Measurements from ENCODE around the gene FAM118B.

FAM118B gene

DNA sequence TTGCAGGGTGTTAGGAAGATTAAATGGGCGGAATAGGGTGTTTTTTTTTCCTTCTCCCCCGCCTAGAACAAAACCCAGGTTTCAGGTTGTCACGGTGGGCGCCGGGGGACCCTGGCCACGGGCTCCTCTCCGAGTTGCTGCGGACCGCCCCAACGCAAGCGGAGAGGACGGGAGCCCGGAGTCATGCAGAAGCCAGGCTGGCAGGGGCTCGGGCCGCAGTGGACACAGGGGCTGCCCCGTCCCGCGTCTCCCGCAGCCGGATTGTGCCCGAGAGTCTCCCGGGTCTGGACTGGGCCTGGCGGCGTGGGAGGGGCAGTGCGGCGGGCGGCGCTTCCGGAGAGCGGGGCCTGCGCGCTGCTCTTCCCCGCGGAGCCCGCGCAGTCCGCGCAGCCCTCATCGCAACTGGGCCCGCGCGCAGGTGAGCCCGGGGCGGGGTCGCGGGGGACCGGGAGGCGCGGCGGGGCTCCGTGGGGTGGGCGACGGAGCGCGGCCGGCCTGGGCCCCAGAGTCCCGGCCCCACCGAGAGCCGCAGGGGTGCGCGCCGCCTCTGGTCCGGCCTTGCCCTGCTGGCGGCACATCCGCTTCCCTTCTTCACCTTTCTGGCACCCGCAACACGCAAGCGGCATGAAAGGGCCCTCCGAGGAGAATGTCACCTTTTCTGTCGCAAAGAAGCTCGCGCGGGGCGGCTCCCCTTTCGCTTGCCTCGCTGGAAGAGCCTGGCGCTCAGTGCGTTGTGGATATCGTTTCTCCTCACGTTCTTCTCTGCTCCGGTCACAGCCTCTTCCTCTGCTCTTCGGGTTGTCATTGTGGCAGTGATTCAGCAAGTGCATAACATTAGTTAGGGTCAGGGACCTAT, 71.4 kb downstream of the FAM118B start, which contains the start of gene TIRAP:
TSS of gene TIRAP (plus strand) at position 358 of the 856 bp plus-strand sequence. CDS start 7,802 bp downstream, outside the sequence.
- no peaks in the 10 kb centered on the region for H3K9me2 ChIP-seq (ENCODE audit: low read depth, low read length)
- peak within 1 kb of the TSS; percentile 83 for H3K4me3 ChIP-seq (ENCODE audit: low read depth, low read length, poor library complexity, severe bottlenecking)
- 0 out of 2 replicates have a peak, but pooled peaks cover 4% of the 10 kb centered on the region for H3K36me3 ChIP-seq (ENCODE audit: insufficient read depth, low read length)
- H3F3A ChIP-seq (ENCODE audit: insufficient read depth, low read length) = no peaks in the 10 kb centered on the region
- peak within 1 kb of the TSS; percentile 90 for H3K4me2 ChIP-seq (ENCODE audit: low read length)
- no peaks in the 10 kb centered on the region for H3K27me3 ChIP-seq (ENCODE audit: insufficient read depth, low read length)
- no peaks in the 10 kb centered on the region for H3K79me2 ChIP-seq (ENCODE audit: insufficient read depth, low read length)
- TF ChIP-seq, protein P1, sequence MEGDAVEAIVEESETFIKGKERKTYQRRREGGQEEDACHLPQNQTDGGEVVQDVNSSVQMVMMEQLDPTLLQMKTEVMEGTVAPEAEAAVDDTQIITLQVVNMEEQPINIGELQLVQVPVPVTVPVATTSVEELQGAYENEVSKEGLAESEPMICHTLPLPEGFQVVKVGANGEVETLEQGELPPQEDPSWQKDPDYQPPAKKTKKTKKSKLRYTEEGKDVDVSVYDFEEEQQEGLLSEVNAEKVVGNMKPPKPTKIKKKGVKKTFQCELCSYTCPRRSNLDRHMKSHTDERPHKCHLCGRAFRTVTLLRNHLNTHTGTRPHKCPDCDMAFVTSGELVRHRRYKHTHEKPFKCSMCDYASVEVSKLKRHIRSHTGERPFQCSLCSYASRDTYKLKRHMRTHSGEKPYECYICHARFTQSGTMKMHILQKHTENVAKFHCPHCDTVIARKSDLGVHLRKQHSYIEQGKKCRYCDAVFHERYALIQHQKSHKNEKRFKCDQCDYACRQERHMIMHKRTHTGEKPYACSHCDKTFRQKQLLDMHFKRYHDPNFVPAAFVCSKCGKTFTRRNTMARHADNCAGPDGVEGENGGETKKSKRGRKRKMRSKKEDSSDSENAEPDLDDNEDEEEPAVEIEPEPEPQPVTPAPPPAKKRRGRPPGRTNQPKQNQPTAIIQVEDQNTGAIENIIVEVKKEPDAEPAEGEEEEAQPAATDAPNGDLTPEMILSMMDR (IDR thresholded peaks at IDR 0.05; ENCODE audit: low read length) = no peak
- no peak for TF ChIP-seq EZH2 (IDR thresholded peaks at IDR 0.05; ENCODE audit: borderline replicate concordance, low read length)
- H3K9me3 ChIP-seq (ENCODE audit: low read length) = no peaks in the 10 kb centered on the region
- H3K27ac ChIP-seq (ENCODE audit: low read depth, low read length, poor library complexity, severe bottlenecking) = peak within 1 kb of the TSS; percentile 84
- H2AFZ ChIP-seq (ENCODE audit: low read length) = no peak within 1 kb of the TSS
- peaks cover 28% of the 10 kb centered on the region for H3K4me1 ChIP-seq (ENCODE audit: insufficient read depth, low read length, severe bottlenecking)
- H3K9ac ChIP-seq (ENCODE audit: low read length) = peak within 1 kb of the TSS; percentile 88
- H4K20me1 ChIP-seq (ENCODE audit: insufficient read depth, low read length) = no peaks in the 10 kb centered on the region

DNA sequence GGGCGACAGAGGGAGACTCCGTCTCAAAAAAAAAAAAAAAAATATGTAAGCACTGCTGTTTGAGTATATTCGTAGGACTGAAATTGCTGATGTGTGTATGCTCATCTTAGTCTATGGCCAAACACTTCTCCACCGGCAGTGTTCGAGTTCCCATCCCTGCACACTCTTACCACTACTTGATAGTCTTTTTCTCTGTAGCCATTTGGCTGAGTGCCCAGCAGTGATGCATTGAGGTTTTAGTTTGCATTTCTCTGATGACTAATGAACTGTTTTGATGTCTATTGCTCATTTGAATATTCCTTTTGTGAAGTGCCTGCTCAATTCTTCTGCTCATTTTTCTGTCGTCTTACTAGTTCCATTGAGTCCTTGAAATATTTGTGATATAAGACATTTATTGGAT, 73.2 kb downstream of the FAM118B start:
- Histone ChIP-seq H3K36me3 (ENCODE audit: insufficient read depth, low read length) (0 out of 2 replicates have a peak, but pooled peaks cover 4% of the 10 kb centered on the region), H3K79me2 (ENCODE audit: insufficient read depth, low read length) (no peaks in the 10 kb centered on the region), H3K9me3 (ENCODE audit: low read length) (no peaks in the 10 kb centered on the region), H3K27ac (ENCODE audit: low read depth, low read length, poor library complexity, severe bottlenecking) (peak overlapping the region; percentile 84), H3K4me2 (ENCODE audit: low read length) (peak overlapping the region; percentile 90), H3K9me2 (ENCODE audit: low read depth, low read length) (no peaks in the 10 kb centered on the region), H3K9ac (ENCODE audit: low read length) (no peak overlapping the region; the same call in 1 of the 2 replicates), H3K27me3 (ENCODE audit: insufficient read depth, low read length) (no peaks in the 10 kb centered on the region), H3F3A (ENCODE audit: insufficient read depth, low read length) (no peaks in the 10 kb centered on the region), H3K4me1 (ENCODE audit: insufficient read depth, low read length, severe bottlenecking) (peaks cover 28% of the 10 kb centered on the region), H4K20me1 (ENCODE audit: insufficient read depth, low read length) (no peaks in the 10 kb centered on the region), H2AFZ (ENCODE audit: low read length) (no peak overlapping the region), H3K4me3 (ENCODE audit: low read depth, low read length, poor library complexity, severe bottlenecking) (peak overlapping the region; percentile 83)
- TF ChIP-seq, protein P1 (IDR thresholded peaks at IDR 0.05; ENCODE audit: low read length) = no peak
- no peak for TF ChIP-seq EZH2 (IDR thresholded peaks at IDR 0.05; ENCODE audit: borderline replicate concordance, low read length)

DNA sequence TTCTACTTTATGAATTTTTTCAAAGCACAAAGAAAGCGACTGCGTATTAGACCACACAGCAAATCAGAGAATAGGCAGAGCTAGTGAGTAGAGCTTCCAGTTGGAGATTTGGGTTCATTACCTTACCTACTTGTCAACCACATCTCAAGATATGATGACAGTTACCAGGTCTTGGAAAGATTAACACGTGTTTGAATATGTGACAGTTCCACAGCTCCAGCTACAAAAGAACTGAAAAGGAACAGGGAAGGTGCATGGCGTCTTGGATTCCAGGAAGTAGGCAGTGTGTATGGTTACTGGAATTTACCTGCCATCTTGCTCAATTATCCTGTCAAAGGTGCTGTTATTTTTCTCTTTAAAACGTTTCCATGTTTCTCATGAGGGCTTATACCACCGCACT, 76.7 kb downstream of the FAM118B start:
- Histone ChIP-seq H3K4me2 (ENCODE audit: low read length) (no peak overlapping the region), H3K4me3 (ENCODE audit: low read depth, low read length, poor library complexity, severe bottlenecking) (no peak overlapping the region), H3K27ac (ENCODE audit: low read depth, low read length, poor library complexity, severe bottlenecking) (no peak overlapping the region), H2AFZ (ENCODE audit: low read length) (no peak overlapping the region), H3F3A (ENCODE audit: insufficient read depth, low read length) (no peaks in the 10 kb centered on the region), H3K9ac (ENCODE audit: low read length) (no peak overlapping the region), H3K79me2 (ENCODE audit: insufficient read depth, low read length) (no peaks in the 10 kb centered on the region), H3K36me3 (ENCODE audit: insufficient read depth, low read length) (peaks cover 20% of the 10 kb centered on the region; the same call in 1 of the 2 replicates), H3K9me3 (ENCODE audit: low read length) (no peaks in the 10 kb centered on the region), H4K20me1 (ENCODE audit: insufficient read depth, low read length) (no peaks in the 10 kb centered on the region), H3K27me3 (ENCODE audit: insufficient read depth, low read length) (no peaks in the 10 kb centered on the region), H3K4me1 (ENCODE audit: insufficient read depth, low read length, severe bottlenecking) (peaks cover 14% of the 10 kb centered on the region), H3K9me2 (ENCODE audit: low read depth, low read length) (no peaks in the 10 kb centered on the region)
- TF ChIP-seq, protein P1 (IDR thresholded peaks at IDR 0.05; ENCODE audit: low read length) = no peak
- TF ChIP-seq EZH2 (IDR thresholded peaks at IDR 0.05; ENCODE audit: borderline replicate concordance, low read length) = no peak
